ENCODE measurements around the gene CNPY2.

GRCh38 chr12:56350662-56351061 is 34.9 kb upstream of the CNPY2 start:
- TF ChIP-seq POLR2A (IDR thresholded peaks at IDR 0.05; ENCODE audit: low read length) = no peak
- TF ChIP-seq, protein P1, sequence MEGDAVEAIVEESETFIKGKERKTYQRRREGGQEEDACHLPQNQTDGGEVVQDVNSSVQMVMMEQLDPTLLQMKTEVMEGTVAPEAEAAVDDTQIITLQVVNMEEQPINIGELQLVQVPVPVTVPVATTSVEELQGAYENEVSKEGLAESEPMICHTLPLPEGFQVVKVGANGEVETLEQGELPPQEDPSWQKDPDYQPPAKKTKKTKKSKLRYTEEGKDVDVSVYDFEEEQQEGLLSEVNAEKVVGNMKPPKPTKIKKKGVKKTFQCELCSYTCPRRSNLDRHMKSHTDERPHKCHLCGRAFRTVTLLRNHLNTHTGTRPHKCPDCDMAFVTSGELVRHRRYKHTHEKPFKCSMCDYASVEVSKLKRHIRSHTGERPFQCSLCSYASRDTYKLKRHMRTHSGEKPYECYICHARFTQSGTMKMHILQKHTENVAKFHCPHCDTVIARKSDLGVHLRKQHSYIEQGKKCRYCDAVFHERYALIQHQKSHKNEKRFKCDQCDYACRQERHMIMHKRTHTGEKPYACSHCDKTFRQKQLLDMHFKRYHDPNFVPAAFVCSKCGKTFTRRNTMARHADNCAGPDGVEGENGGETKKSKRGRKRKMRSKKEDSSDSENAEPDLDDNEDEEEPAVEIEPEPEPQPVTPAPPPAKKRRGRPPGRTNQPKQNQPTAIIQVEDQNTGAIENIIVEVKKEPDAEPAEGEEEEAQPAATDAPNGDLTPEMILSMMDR (IDR thresholded peaks at IDR 0.05) = no peak
- no peak for TF ChIP-seq HOXA7 (CRISPR knock-in tag; IDR thresholded peaks at IDR 0.05)
- TF ChIP-seq, protein P2, sequence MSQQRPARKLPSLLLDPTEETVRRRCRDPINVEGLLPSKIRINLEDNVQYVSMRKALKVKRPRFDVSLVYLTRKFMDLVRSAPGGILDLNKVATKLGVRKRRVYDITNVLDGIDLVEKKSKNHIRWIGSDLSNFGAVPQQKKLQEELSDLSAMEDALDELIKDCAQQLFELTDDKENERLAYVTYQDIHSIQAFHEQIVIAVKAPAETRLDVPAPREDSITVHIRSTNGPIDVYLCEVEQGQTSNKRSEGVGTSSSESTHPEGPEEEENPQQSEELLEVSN (IDR thresholded peaks at IDR 0.05; ENCODE audit: borderline replicate concordance, low read depth) = no peak
- TF ChIP-seq RAD21 (conservative IDR thresholded peaks at IDR 0.05 in 1 of 2, IDR thresholded peaks at IDR 0.05 in 1 of 2) = no peak
- TF ChIP-seq, protein P3, sequence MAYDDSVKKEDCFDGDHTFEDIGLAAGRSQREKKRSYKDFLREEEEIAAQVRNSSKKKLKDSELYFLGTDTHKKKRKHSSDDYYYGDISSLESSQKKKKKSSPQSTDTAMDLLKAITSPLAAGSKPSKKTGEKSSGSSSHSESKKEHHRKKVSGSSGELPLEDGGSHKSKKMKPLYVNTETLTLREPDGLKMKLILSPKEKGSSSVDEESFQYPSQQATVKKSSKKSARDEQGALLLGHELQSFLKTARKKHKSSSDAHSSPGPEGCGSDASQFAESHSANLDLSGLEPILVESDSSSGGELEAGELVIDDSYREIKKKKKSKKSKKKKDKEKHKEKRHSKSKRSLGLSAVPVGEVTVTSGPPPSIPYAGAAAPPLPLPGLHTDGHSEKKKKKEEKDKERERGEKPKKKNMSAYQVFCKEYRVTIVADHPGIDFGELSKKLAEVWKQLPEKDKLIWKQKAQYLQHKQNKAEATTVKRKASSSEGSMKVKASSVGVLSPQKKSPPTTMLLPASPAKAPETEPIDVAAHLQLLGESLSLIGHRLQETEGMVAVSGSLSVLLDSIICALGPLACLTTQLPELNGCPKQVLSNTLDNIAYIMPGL (CRISPR knock-in tag; IDR thresholded peaks at IDR 0.05; ENCODE audit: borderline replicate concordance) = no peak
- TF ChIP-seq CEBPB (IDR thresholded peaks at IDR 0.05) = no peak
- no peak for TF ChIP-seq KDM1A (IDR thresholded peaks at IDR 0.05; ENCODE audit: low read depth)

All from A549 (cell line).